CD14-positive monocyte (primary cell): ENCODE measurements around the gene SLC17A2. TPM values are rescaled to one million over a fixed set of nuclear protein-coding genes. Genes with fewer than 3 reads are reported as not detected.

ENCODE experiments used
- DNase-seq, 3 donors: peaks; one replicate each; pipeline ENCODE4 v3.0.0-alpha.2; 2011 to 2022
- H2AFZ ChIP-seq: 2 replicates; pipeline ENCODE4 v1.6.0; 2012; ENCODE audit warnings: mild to moderate bottlenecking, low read depth, low read length, inconsistent platforms; ENCODE audit not compliant: insufficient read depth, poor library complexity, severe bottlenecking
- H3K27ac ChIP-seq, 2 donors: 1 replicate in 1 of 2; 2 replicates in 1 of 2; pipeline ENCODE4 v1.5.1; 2012 to 2013; ENCODE audit warnings: low read length in 2 of 2, control low read depth in 1 of 2, inconsistent platforms in 1 of 2, low read depth in 1 of 2, mild to moderate bottlenecking in 1 of 2
- H3K27me3 ChIP-seq, 2 donors: one replicate each; pipeline versions ENCODE4 v1.6.0 to v1.6.1; 2011 to 2013; ENCODE audit warnings: low read length in 2 of 2; ENCODE audit not compliant: control insufficient read depth in 2 of 2, insufficient read depth in 2 of 2
- H3K36me3 ChIP-seq, 2 donors: replicated peaks in 1 of 2; 1 replicate in 1 of 2; 2 replicates in 1 of 2; pipeline versions ENCODE4 v1.5.1 to v1.6.1; 2012 to 2013; ENCODE audit warnings: low read length in 2 of 2, control low read depth in 1 of 2, inconsistent platforms in 1 of 2, mild to moderate bottlenecking in 1 of 2; ENCODE audit not compliant: insufficient read depth in 2 of 2, control insufficient read depth in 1 of 2
- H3K4me1 ChIP-seq, 2 donors: 1 replicate in 1 of 2; 2 replicates in 1 of 2; pipeline versions ENCODE4 v1.5.1 to v1.6.1; 2012 to 2013; ENCODE audit warnings: low read length in 2 of 2, control low read depth in 1 of 2, inconsistent platforms in 1 of 2, mild to moderate bottlenecking in 1 of 2, moderate library complexity in 1 of 2; ENCODE audit not compliant: insufficient read depth in 2 of 2, control insufficient read depth in 1 of 2
- H3K4me2 ChIP-seq: replicated peaks from 2 replicates; pipeline ENCODE3; 2012; ENCODE audit warnings: low read length, moderate library complexity, mild to moderate bottlenecking; ENCODE audit not compliant: poor library complexity, severe bottlenecking; ENCODE audit errors: extremely low read depth
- H3K4me3 ChIP-seq, 3 experiments: fragments of 200-600 bp in 1 of 3; sonication (generic) in 1 of 3; replicated peaks in 1 of 3; 1 replicate in 2 of 3; 2 replicates in 1 of 3; pipeline ENCODE4 v1.5.1; 2011 to 2013; ENCODE audit warnings: low read length in 3 of 3, mild to moderate bottlenecking in 3 of 3, control low read depth in 2 of 3, low read depth in 2 of 3, inconsistent platforms in 1 of 3, moderate library complexity in 1 of 3
- H3K79me2 ChIP-seq: 2 replicates; pipeline ENCODE4 v1.6.0; 2012; ENCODE audit warnings: mild to moderate bottlenecking, control low read depth, inconsistent platforms, low read length, moderate library complexity; ENCODE audit not compliant: insufficient read depth
- H3K9ac ChIP-seq: 2 replicates; pipeline ENCODE4 v1.6.0; 2017; ENCODE audit warnings: low read length, mild to moderate bottlenecking; ENCODE audit not compliant: insufficient read depth, poor library complexity, severe bottlenecking
- H3K9me3 ChIP-seq, 2 donors: replicated peaks in 1 of 2; 1 replicate in 1 of 2; 2 replicates in 1 of 2; pipeline versions ENCODE4 v1.5.1 to v1.6.1; 2012 to 2013; ENCODE audit warnings: low read length in 2 of 2, control low read depth in 1 of 2; ENCODE audit not compliant: control insufficient read depth in 1 of 2, insufficient read depth in 1 of 2
- H4K20me1 ChIP-seq: 2 replicates; pipeline ENCODE4 v1.6.0; 2012; ENCODE audit warnings: mild to moderate bottlenecking, low read length, control low read depth, moderate library complexity; ENCODE audit not compliant: insufficient read depth
- H3K27ac Mint-ChIP-seq, 7 donors: one replicate each; pipeline ENCODE4 v1.8.0; 2020; ENCODE audit warnings: mild to moderate bottlenecking in 7 of 7, mixed read lengths in 7 of 7, moderate library complexity in 6 of 7, inconsistent platforms in 2 of 7
- H3K27me3 Mint-ChIP-seq, 3 donors: one replicate each; pipeline ENCODE4 v1.8.0; 2021 to 2022; ENCODE audit warnings: low read depth in 3 of 3, mild to moderate bottlenecking in 3 of 3, mixed read lengths in 3 of 3, moderate library complexity in 3 of 3, inconsistent platforms in 1 of 3
- H3K36me3 Mint-ChIP-seq, 2 donors: one replicate each; pipeline ENCODE4 v1.8.0; 2020; ENCODE audit warnings: mixed read lengths in 2 of 2, inconsistent platforms in 1 of 2, mild to moderate bottlenecking in 1 of 2
- H3K4me1 Mint-ChIP-seq: one replicate; pipeline ENCODE4 v1.8.0; 2020; ENCODE audit warnings: mild to moderate bottlenecking, mixed read lengths
- H3K4me3 Mint-ChIP-seq, 2 donors: one replicate each; pipeline ENCODE4 v1.8.0; 2020; ENCODE audit warnings: mild to moderate bottlenecking in 2 of 2, mixed read lengths in 2 of 2, moderate library complexity in 1 of 2
- H3K9me3 Mint-ChIP-seq, 7 donors: one replicate each; pipeline ENCODE4 v1.8.0; 2020 to 2022; ENCODE audit warnings: mixed read lengths in 7 of 7, mild to moderate bottlenecking in 6 of 7, moderate library complexity in 6 of 7, inconsistent platforms in 2 of 7
- CTCF ChIP-seq: fragments of 200-600 bp; IDR thresholded peaks from one replicate; pipeline ENCODE4 v1.8.0; 2022; ENCODE audit warnings: antibody characterized with exemption, mild to moderate bottlenecking
- WGBS: methylation state at CpG from one replicate; pipeline ENCODE4 v1.1.5; 2013; ENCODE audit warnings: missing lambda C conversion rate; ENCODE audit not compliant: insufficient coverage; 5-methylcytosine and 5-hydroxymethylcytosine counted together
- intact Hi-C, 2 donors: fragments of 100-400 bp; cut with micrococcal nuclease; formaldehyde crosslinking; loops; one replicate each; pipeline versions ENCODE4 v1.15.0 to v1.15.1; 2023
- polyA plus RNA-seq, 3 donors: library from polyadenylated mRNA; depleted of rRNA in 1 of 3; unstranded in 2 of 3; stranded (reverse) in 1 of 3; fragments of 300-500 nt in 2 of 3; fragments of >200 nt in 1 of 3; fragmentation: Illumina TruSeq in 2 of 3; gene quantifications; 1 replicate in 2 of 3; 2 replicates in 1 of 3; pipeline ENCODE4 v1.2.3, GENCODE V29; 2012 to 2021

SLC17A2 gene
- polyA plus RNA-seq, 3 donors, result not detected

GRCh38 chr6:25975923-25976560, 45.6 kb upstream of the SLC17A2 start:
- Histone ChIP-seq H3K36me3 (peaks cover 94 to 97% of the 10 kb centered on the region in 2 donors), H3K9me3 (no peaks in the 10 kb centered on the region), H3K27ac (peak overlapping the region in 1 of 2 donors; percentile 31), H4K20me1 (peaks cover 96% of the 10 kb centered on the region), H3K4me3 (no peak overlapping the region), H3K27me3 (no peaks in the 10 kb centered on the region), H3K4me1 (peaks cover 0 to 2% of the 10 kb centered on the region in 2 donors), H2AFZ (no peak overlapping the region), H3K9ac (no peak overlapping the region), H3K79me2 (peaks cover 76% of the 10 kb centered on the region), H3K4me2 (no peak overlapping the region)
- H3K4me1 Mint-ChIP-seq, result peaks cover 5% of the 10 kb centered on the region
- no peak overlapping the region for H3K4me3 Mint-ChIP-seq
- DNase-seq, result no peak
- peak overlapping the region in 3 of 7 donors; percentile 6 to 28 (median 18) for H3K27ac Mint-ChIP-seq
- peaks cover 82 to 92% of the 10 kb centered on the region in 2 donors for H3K36me3 Mint-ChIP-seq
- peaks cover 0 to 2% (median 0%) of the 10 kb centered on the region in 3 donors for H3K27me3 Mint-ChIP-seq
- intact Hi-C loops, result no loop called here
- 87% methylated on average over 3 of the region's 5 CpGs for WGBS
- H3K9me3 Mint-ChIP-seq, result no peaks in the 10 kb centered on the region
- no peak for TF ChIP-seq CTCF

GRCh38 chr6:25973923-25974555, 43.5 kb upstream of the SLC17A2 start:
- H3K4me3 ChIP-seq, result no peak overlapping the region
- intact Hi-C loops, result no loop called here
- no peak overlapping the region for H3K4me2 ChIP-seq
- peaks cover 0 to 7% of the 10 kb centered on the region in 2 donors for H3K4me1 ChIP-seq
- peaks cover 99 to 100% of the 10 kb centered on the region in 2 donors for H3K36me3 ChIP-seq
- H4K20me1 ChIP-seq, result peaks cover 98% of the 10 kb centered on the region
- H3K9ac ChIP-seq, result no peak overlapping the region
- Mint-ChIP-seq H3K4me3 (no peak overlapping the region), H3K9me3 (no peaks in the 10 kb centered on the region), H3K4me1 (peaks cover 10% of the 10 kb centered on the region), H3K27ac (peak overlapping the region in 4 of 7 donors; percentile 13 to 49 (median 31)), H3K36me3 (peaks cover 87 to 94% of the 10 kb centered on the region in 2 donors), H3K27me3 (peaks cover 0 to 2% (median 0%) of the 10 kb centered on the region in 3 donors)
- H3K9me3 ChIP-seq, result no peaks in the 10 kb centered on the region
- peaks cover 85% of the 10 kb centered on the region for H3K79me2 ChIP-seq
- WGBS, result 83% methylated on average over 1 of the region's 2 CpGs
- no peak for DNase-seq
- TF ChIP-seq CTCF, result no peak
- no peaks in the 10 kb centered on the region for H3K27me3 ChIP-seq
- H3K27ac ChIP-seq, result peak overlapping the region in 1 of 2 donors; percentile 11
- no peak overlapping the region for H2AFZ ChIP-seq
